H9 (cell line): ENCODE measurements around the gene PDE4B. TPM values are rescaled to one million over a fixed set of nuclear protein-coding genes. Genes with fewer than 3 reads are reported as not detected.

Experiments used
- DNase-seq: peaks from one replicate; pipeline ENCODE4 v3.0.0-alpha.2; 2017
- H2AFZ ChIP-seq: one replicate; pipeline ENCODE4 v1.6.1; 2013; ENCODE audit warnings: mild to moderate bottlenecking, low read length, control low read depth, moderate library complexity
- H2AK5ac ChIP-seq: 2 replicates; pipeline ENCODE4 v1.6.1; 2013; ENCODE audit warnings: low read length, control low read depth, mixed read lengths; ENCODE audit not compliant: insufficient read length
- H2BK120ac ChIP-seq: one replicate; pipeline ENCODE4 v1.6.1; 2013; ENCODE audit warnings: low read depth, mild to moderate bottlenecking, low read length, control low read depth, inconsistent platforms; ENCODE audit not compliant: poor library complexity, severe bottlenecking
- H2BK12ac ChIP-seq: 2 replicates; pipeline ENCODE4 v1.6.1; 2013; ENCODE audit warnings: low read length, control low read depth, mixed read lengths, low read depth; ENCODE audit not compliant: insufficient read length
- H2BK15ac ChIP-seq: 2 replicates; pipeline ENCODE4 v1.6.1; 2013; ENCODE audit warnings: low read depth, low read length, control low read depth
- H2BK20ac ChIP-seq: one replicate; pipeline ENCODE4 v1.6.1; 2013; ENCODE audit warnings: low read depth, mild to moderate bottlenecking, low read length, control low read depth, inconsistent platforms; ENCODE audit not compliant: poor library complexity, severe bottlenecking
- H2BK5ac ChIP-seq: 2 replicates; pipeline ENCODE4 v1.6.1; 2013; ENCODE audit warnings: low read length, control low read depth, mixed read lengths; ENCODE audit not compliant: insufficient read length
- H3K14ac ChIP-seq: 2 replicates; pipeline ENCODE4 v1.6.1; 2013; ENCODE audit warnings: low read length, control low read depth; ENCODE audit not compliant: insufficient read depth
- H3K18ac ChIP-seq: 2 replicates; pipeline ENCODE4 v1.6.1; 2013; ENCODE audit warnings: low read depth, mild to moderate bottlenecking, mixed read lengths, low read length, control low read depth; ENCODE audit not compliant: insufficient read length
- H3K23ac ChIP-seq: 2 replicates; pipeline ENCODE4 v1.6.1; 2013; ENCODE audit warnings: low read length, control low read depth, mixed read lengths, low read depth; ENCODE audit not compliant: insufficient read length
- H3K23me2 ChIP-seq: 2 replicates; pipeline ENCODE4 v1.6.1; 2013; ENCODE audit warnings: low read depth, mild to moderate bottlenecking, mixed read lengths, low read length, control low read depth; ENCODE audit not compliant: insufficient read length, poor library complexity, severe bottlenecking
- H3K27ac ChIP-seq: 2 replicates; pipeline ENCODE4 v1.5.1; 2013; ENCODE audit warnings: low read length, control low read depth, mixed read lengths, low read depth; ENCODE audit not compliant: insufficient read length
- H3K27me3 ChIP-seq: 2 replicates; pipeline ENCODE4 v1.6.1; 2013; ENCODE audit warnings: low read length, control low read depth, inconsistent platforms; ENCODE audit not compliant: insufficient read depth
- H3K4ac ChIP-seq: 2 replicates; pipeline ENCODE4 v1.6.1; 2013; ENCODE audit warnings: low read depth, mild to moderate bottlenecking, control low read depth, inconsistent platforms, low read length, moderate library complexity
- H3K4me1 ChIP-seq: 2 replicates; pipeline ENCODE4 v1.6.1; 2013; ENCODE audit warnings: low read length, control low read depth, inconsistent platforms; ENCODE audit not compliant: insufficient read depth
- H3K4me2 ChIP-seq: 2 replicates; pipeline ENCODE4 v1.6.1; 2013; ENCODE audit warnings: low read length, control low read depth, mixed read lengths; ENCODE audit not compliant: insufficient read length, insufficient read depth
- H3K56ac ChIP-seq: 2 replicates; pipeline ENCODE4 v1.6.1; 2013; ENCODE audit warnings: low read depth, mild to moderate bottlenecking, mixed read lengths, low read length, control low read depth; ENCODE audit not compliant: insufficient read length
- H3K79me1 ChIP-seq: 2 replicates; pipeline ENCODE4 v1.6.1; 2013; ENCODE audit warnings: low read depth, mild to moderate bottlenecking, moderate library complexity, low read length, control low read depth, inconsistent platforms; ENCODE audit not compliant: insufficient read depth, poor library complexity, severe bottlenecking
- H3K79me2 ChIP-seq: 2 replicates; pipeline ENCODE4 v1.6.1; 2013; ENCODE audit warnings: low read length, control low read depth, inconsistent platforms; ENCODE audit not compliant: insufficient read depth
- H3K9ac ChIP-seq: 2 replicates; pipeline ENCODE4 v1.6.1; 2013; ENCODE audit warnings: low read length, control low read depth, mixed read lengths; ENCODE audit not compliant: insufficient read length; ENCODE audit errors: extremely low read depth
- H3K9me3 ChIP-seq: one replicate; pipeline ENCODE4 v1.6.1; 2013; ENCODE audit warnings: low read depth, low read length, inconsistent platforms; ENCODE audit not compliant: control insufficient read depth
- H3T11ph ChIP-seq: one replicate; pipeline ENCODE4 v1.6.1; 2013; ENCODE audit warnings: mild to moderate bottlenecking, low read length, control low read depth, inconsistent platforms
- H4K20me1 ChIP-seq: one replicate; pipeline ENCODE4 v1.6.1; 2013; ENCODE audit not compliant: control insufficient read depth, insufficient read length, insufficient read depth
- H4K5ac ChIP-seq: 2 replicates; pipeline ENCODE4 v1.6.1; 2013; ENCODE audit warnings: low read depth, mild to moderate bottlenecking, mixed read lengths, low read length, control low read depth; ENCODE audit not compliant: insufficient read length
- H4K8ac ChIP-seq: replicated peaks from 2 replicates; pipeline ENCODE4 v1.6.1; 2013; ENCODE audit warnings: low read length, control low read depth, mixed read lengths, low read depth; ENCODE audit not compliant: insufficient read length
- H4K91ac ChIP-seq: 2 replicates; pipeline ENCODE4 v1.6.1; 2013; ENCODE audit warnings: low read depth, mild to moderate bottlenecking, moderate library complexity, mixed read lengths, low read length, control low read depth; ENCODE audit not compliant: insufficient read length
- H3K27ac Mint-ChIP-seq, 3 experiments: 2 replicates in 2 of 3; 3 replicates in 1 of 3; pipeline ENCODE4 v1.8.0; 2020 to 2021; ENCODE audit warnings: mixed read lengths in 3 of 3, mild to moderate bottlenecking in 1 of 3, moderate library complexity in 1 of 3
- H3K27me3 Mint-ChIP-seq: 2 replicates; pipeline ENCODE4 v1.8.0; 2021; ENCODE audit warnings: low read depth, mild to moderate bottlenecking, moderate library complexity, mixed read lengths
- H3K36me3 Mint-ChIP-seq, 3 experiments: 2 replicates in 2 of 3; 3 replicates in 1 of 3; pipeline ENCODE4 v1.8.0; 2020 to 2021; ENCODE audit warnings: low read depth in 3 of 3, mixed read lengths in 3 of 3; ENCODE audit not compliant: insufficient read depth in 1 of 3
- H3K4me1 Mint-ChIP-seq, 2 experiments: 2 replicates each; pipeline ENCODE4 v1.8.0; 2020; ENCODE audit warnings: mixed read lengths in 2 of 2
- H3K4me3 Mint-ChIP-seq, 2 experiments: 2 replicates in 1 of 2; 3 replicates in 1 of 2; pipeline ENCODE4 v1.8.0; 2020 to 2021; ENCODE audit warnings: mild to moderate bottlenecking in 2 of 2, mixed read lengths in 2 of 2, moderate library complexity in 1 of 2
- H3K9me3 Mint-ChIP-seq, 2 experiments: 2 replicates in 1 of 2; 3 replicates in 1 of 2; pipeline ENCODE4 v1.8.0; 2020; ENCODE audit warnings: mild to moderate bottlenecking in 2 of 2, mixed read lengths in 2 of 2, moderate library complexity in 1 of 2
- CTCF ChIP-seq: fragments of 200-600 bp; sonication (generic); conservative IDR thresholded peaks from 3 replicates; pipeline ENCODE4 v1.8.0; 2021; ENCODE audit warnings: antibody characterized with exemption, mild to moderate bottlenecking
- WGBS: extraction: QIAGEN DNeasy Blood & Tissue Kit; methylation state at CpG from one replicate; pipeline ENCODE4 v1.1.7; 2013; ENCODE audit warnings: missing lambda C conversion rate, low lambda C conversion rate, mixed read lengths; ENCODE audit not compliant: insufficient read length; ENCODE audit errors: extremely low coverage; 5-methylcytosine and 5-hydroxymethylcytosine counted together
- total RNA-seq: library from RNA; stranded (reverse); gene quantifications from 2 replicates; pipeline ENCODE4 v1.2.1, GENCODE V29; 2021

The PDE4B gene
- total RNA-seq, 1 experiment from 2014 or later: 19.8 TPM

- H2AFZ ChIP-seq: no peak overlapping the region
- no peak overlapping the region for H4K8ac ChIP-seq
- no peak overlapping the region for H3K4ac ChIP-seq
- Mint-ChIP-seq H3K36me3 (peaks cover 4 to 11% (median 4%) of the 10 kb centered on the region in 3 experiments), H3K4me1 (no peaks in the 10 kb centered on the region), H3K9me3 (peaks cover 8 to 17% of the 10 kb centered on the region in 2 experiments), H3K27ac (no peak overlapping the region; a peak in 1 of 7 replicates), H3K4me3 (no peak overlapping the region), H3K27me3 (no peaks in the 10 kb centered on the region; the same call in 1 of the 2 replicates)
- no peak overlapping the region for H2BK20ac ChIP-seq
- no peaks in the 10 kb centered on the region for H3K79me1 ChIP-seq
- no peak overlapping the region for H2BK5ac ChIP-seq
- no CpG with 5 or more reads among the region's 7 CpGs for WGBS
- H3K4me2 ChIP-seq: no peak overlapping the region
- H2BK12ac ChIP-seq: no peak overlapping the region
- H2BK120ac ChIP-seq: no peak overlapping the region
- no peak overlapping the region for H4K5ac ChIP-seq
- no peaks in the 10 kb centered on the region for H3K79me2 ChIP-seq
- no peaks in the 10 kb centered on the region for H4K20me1 ChIP-seq
- H3K23me2 ChIP-seq: no peaks in the 10 kb centered on the region
- H3K18ac ChIP-seq: no peak overlapping the region
- H3K14ac ChIP-seq: no peak overlapping the region
- H3K23ac ChIP-seq: no peak overlapping the region
- H3T11ph ChIP-seq: no peak overlapping the region
- no peak overlapping the region for H4K91ac ChIP-seq
- H3K9me3 ChIP-seq: peaks cover 12% of the 10 kb centered on the region
- H2BK15ac ChIP-seq: no peak overlapping the region
- H3K4me1 ChIP-seq: no peaks in the 10 kb centered on the region
- no peak for DNase-seq
- no peak overlapping the region for H3K9ac ChIP-seq
- H2AK5ac ChIP-seq: no peak overlapping the region
- H3K27ac ChIP-seq: no peak overlapping the region
- H3K56ac ChIP-seq: no peak overlapping the region
- TF ChIP-seq CTCF: no peak
- no peaks in the 10 kb centered on the region for H3K27me3 ChIP-seq
These were observed 601.0 kb downstream of the PDE4B start for GRCh38 chr1:66393586-66394287.
